ENCODE measurements around the gene EML4. TPM values are rescaled to one million over a fixed set of nuclear protein-coding genes. Genes with fewer than 3 reads are reported as not detected.
"Not testable (repeated sequence)": the region's sequence is repeated elsewhere in the genome, so short reads cannot be mapped to it uniquely, and the experiment has no call there.

Gene EML4
- total RNA-seq, 1 donor from 2014 or later = 72.2 TPM

DNA sequence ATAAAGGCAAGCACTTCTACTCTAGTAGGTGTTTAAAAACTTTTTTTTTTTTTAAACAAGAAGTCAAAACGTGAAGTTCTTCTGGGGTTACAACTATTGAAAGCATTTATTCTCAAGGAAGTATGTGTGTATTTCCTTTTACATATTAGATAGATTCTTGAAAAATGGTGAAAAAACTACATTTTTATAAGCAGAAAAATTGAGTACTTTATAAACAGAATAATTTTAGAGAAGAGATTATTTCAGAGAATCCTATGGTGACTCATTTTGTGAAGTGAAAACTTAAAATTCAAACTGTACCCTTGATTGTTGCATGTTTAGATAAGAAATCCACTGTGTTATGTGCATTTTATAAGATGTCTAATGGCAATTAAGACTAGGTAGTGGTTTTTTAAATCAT lies 2.9 kb downstream of the EML4 start:
- Mint-ChIP-seq H3K4me3 (no peak overlapping the region), H3K4me1 (peaks cover 8% of the 10 kb centered on the region), H3K9me3 (no peaks in the 10 kb centered on the region), H3K27ac (ENCODE audit: unreplicated experiment) (no peak overlapping the region), H3K36me3 (ENCODE audit: low read depth) (no peaks in the 10 kb centered on the region), H3K27me3 (ENCODE audit: low read depth) (no peaks in the 10 kb centered on the region)
- TF ChIP-seq, protein P1, sequence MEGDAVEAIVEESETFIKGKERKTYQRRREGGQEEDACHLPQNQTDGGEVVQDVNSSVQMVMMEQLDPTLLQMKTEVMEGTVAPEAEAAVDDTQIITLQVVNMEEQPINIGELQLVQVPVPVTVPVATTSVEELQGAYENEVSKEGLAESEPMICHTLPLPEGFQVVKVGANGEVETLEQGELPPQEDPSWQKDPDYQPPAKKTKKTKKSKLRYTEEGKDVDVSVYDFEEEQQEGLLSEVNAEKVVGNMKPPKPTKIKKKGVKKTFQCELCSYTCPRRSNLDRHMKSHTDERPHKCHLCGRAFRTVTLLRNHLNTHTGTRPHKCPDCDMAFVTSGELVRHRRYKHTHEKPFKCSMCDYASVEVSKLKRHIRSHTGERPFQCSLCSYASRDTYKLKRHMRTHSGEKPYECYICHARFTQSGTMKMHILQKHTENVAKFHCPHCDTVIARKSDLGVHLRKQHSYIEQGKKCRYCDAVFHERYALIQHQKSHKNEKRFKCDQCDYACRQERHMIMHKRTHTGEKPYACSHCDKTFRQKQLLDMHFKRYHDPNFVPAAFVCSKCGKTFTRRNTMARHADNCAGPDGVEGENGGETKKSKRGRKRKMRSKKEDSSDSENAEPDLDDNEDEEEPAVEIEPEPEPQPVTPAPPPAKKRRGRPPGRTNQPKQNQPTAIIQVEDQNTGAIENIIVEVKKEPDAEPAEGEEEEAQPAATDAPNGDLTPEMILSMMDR (conservative IDR thresholded peaks at IDR 0.05) = no peak
- DNase-seq (ENCODE audit: low read depth, low spot score) = no peak

DNA sequence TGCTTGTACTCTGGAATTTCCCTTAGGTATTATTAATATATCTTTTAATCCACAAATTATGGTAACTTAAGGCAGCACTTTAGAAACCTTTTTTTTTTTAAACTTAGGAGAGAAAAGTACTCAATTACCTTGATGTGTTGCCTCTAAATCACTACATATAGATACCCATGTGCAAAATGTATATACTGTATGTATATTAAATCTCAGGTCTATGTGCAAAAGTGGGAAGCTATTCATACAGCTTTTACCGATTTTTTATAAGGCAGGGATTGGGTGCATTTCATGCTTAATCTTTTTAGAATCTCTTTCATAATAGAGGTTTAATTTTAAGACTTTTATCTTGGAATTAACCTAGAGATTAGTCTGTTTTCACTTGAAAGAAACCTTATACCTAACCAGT lies 3.4 kb downstream of the EML4 start:
- Mint-ChIP-seq H3K4me3 (no peak overlapping the region), H3K27ac (ENCODE audit: unreplicated experiment) (no peak overlapping the region), H3K9me3 (no peaks in the 10 kb centered on the region), H3K4me1 (peaks cover 8% of the 10 kb centered on the region), H3K36me3 (ENCODE audit: low read depth) (no peaks in the 10 kb centered on the region), H3K27me3 (ENCODE audit: low read depth) (no peaks in the 10 kb centered on the region)
- no peak for DNase-seq (ENCODE audit: low read depth, low spot score)
- TF ChIP-seq, protein P1 (conservative IDR thresholded peaks at IDR 0.05) = no peak

DNA sequence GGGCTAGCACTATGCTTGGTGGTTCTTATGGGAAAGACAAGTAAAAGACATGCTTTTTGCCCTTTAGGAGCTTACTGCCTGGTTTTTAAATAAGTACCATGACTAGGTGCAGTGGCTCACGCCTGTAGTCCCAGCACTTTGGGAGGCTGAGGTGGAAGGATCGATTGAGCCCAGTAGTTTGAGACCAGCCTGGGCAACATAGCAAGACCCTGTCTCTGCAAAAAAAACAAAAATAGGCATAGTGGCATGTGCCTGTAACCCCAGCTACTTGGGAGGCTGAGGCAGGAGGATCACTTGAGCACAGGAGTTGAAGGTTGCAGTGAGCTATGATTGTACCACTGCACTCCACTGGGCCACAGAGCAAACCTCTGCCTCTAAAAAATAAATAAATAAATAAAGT lies 4.3 kb downstream of the EML4 start:
- not testable (repeated sequence) for H3K27ac Mint-ChIP-seq (ENCODE audit: unreplicated experiment); DNase-seq (ENCODE audit: low read depth, low spot score); H3K36me3 Mint-ChIP-seq (ENCODE audit: low read depth); H3K4me1 Mint-ChIP-seq; H3K9me3 Mint-ChIP-seq; H3K27me3 Mint-ChIP-seq (ENCODE audit: low read depth); H3K4me3 Mint-ChIP-seq

DNA sequence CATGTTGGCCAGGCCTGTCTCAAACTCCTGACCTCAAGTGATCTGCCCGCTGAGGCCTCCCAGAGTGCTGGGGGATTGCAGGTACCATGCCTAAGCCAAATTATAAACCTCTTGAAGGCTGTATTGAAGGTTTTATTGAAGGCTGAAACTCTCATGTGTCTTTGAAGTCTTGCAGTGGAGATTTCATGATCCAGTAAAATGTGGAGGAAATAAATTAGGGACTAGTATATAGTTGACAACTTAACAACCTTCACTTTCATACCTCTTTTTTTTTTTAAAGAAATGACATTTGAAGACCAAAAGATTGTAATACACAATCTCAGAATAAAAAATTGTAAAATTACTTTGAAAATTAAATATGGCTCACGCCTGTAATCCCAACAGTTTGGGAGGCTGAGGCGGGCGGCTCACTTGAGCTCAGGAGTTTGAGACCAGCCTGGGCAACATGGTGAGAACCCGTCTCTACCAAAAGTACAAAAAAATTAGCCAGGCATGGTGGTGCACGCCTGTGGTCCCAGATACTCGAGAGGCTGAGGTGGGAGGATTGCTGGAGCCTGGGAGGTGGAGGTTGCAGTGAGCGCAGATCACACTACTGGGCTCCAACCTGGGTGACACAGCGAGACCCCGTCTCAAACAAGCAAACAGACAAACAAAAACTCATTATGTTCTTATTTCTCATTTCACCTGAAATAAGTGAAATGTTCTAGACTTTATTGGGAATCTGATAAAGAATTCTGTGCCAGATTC lies 8.0 kb downstream of the EML4 start:
- H3K27ac Mint-ChIP-seq (ENCODE audit: unreplicated experiment) = no peak overlapping the region
- H3K27me3 Mint-ChIP-seq (ENCODE audit: low read depth) = no peaks in the 10 kb centered on the region
- TF ChIP-seq, protein P1 (conservative IDR thresholded peaks at IDR 0.05) = no peak
- no peak overlapping the region for H3K4me3 Mint-ChIP-seq
- no peak for DNase-seq (ENCODE audit: low read depth, low spot score)
- peaks cover 2% of the 10 kb centered on the region for H3K9me3 Mint-ChIP-seq
- H3K4me1 Mint-ChIP-seq = peaks cover 8% of the 10 kb centered on the region
- H3K36me3 Mint-ChIP-seq (ENCODE audit: low read depth) = peaks cover 3% of the 10 kb centered on the region

DNA sequence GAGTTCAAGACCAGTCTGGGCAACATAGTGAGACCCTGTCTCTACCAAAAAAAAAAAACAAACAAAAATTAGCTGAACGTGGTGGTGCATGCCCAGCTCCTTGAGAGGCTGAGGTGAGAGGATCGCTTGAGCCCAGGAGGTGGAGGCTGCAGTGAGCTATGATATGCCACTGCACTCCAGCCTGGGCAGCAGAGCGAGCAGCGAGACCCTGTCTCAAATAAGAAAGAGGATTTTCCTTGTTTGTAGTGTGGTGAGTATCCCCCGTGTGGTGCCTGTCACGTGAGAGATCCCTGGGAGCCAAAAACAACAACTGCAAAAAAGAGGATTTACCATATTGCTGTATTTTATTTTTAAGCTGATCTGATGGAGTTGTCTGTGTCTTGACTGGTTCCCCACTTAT lies 9.2 kb downstream of the EML4 start:
- Mint-ChIP-seq H3K4me1 (peaks cover 6% of the 10 kb centered on the region), H3K9me3 (peaks cover 2% of the 10 kb centered on the region), H3K27ac (ENCODE audit: unreplicated experiment) (no peak overlapping the region), H3K27me3 (ENCODE audit: low read depth) (no peaks in the 10 kb centered on the region), H3K36me3 (ENCODE audit: low read depth) (peaks cover 3% of the 10 kb centered on the region), H3K4me3 (no peak overlapping the region)
- TF ChIP-seq, protein P1 (conservative IDR thresholded peaks at IDR 0.05) = no peak
- no peak for DNase-seq (ENCODE audit: low read depth, low spot score)

DNA sequence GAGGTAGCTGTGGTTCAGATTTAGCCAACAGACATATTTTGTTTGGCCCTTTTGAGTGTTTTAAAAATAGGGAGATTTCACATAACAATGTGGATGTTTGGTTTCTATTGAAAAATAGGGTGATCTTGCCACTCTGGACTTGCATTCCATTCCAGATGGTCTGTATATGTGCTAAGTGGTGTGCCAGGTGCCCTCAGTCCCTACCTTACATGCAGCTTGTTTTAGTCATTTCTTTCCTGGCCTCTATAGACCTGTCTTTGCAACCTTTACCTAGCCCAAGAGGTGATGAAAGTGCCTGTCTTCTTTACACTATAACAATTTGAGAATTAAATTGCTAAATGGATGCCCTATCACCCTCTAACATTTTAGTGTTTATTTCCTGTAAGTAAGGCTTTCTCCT lies 11.1 kb downstream of the EML4 start:
- no peak for DNase-seq (ENCODE audit: low read depth, low spot score)
- Mint-ChIP-seq H3K27me3 (ENCODE audit: low read depth) (no peaks in the 10 kb centered on the region), H3K9me3 (peaks cover 2% of the 10 kb centered on the region), H3K27ac (ENCODE audit: unreplicated experiment) (no peak overlapping the region), H3K36me3 (ENCODE audit: low read depth) (peaks cover 3% of the 10 kb centered on the region), H3K4me1 (peaks cover 6% of the 10 kb centered on the region), H3K4me3 (no peak overlapping the region)
- TF ChIP-seq, protein P1 (conservative IDR thresholded peaks at IDR 0.05) = no peak
